WTC11 (cell line): Measurements from ENCODE around the gene OGFOD1. TPM values are rescaled to one million over a fixed set of nuclear protein-coding genes. Genes with fewer than 3 reads are reported as not detected.

ENCODE experiments used
- ATAC-seq: fragments of 200-7000 bp; cut with Tn5 transposase; 2 replicates; pipeline ENCODE4 v1.10.0; 2021; ENCODE audit warnings: mild to moderate bottlenecking, moderate library complexity
- CTCF ChIA-PET: fragments of 300-600 bp; sonication (Branson Sonifier 250); formaldehyde crosslinking; loops from one replicate; lab custom pipeline; 2021; ENCODE audit warnings: antibody characterized with exemption; lab: Charles Lee
- POLR2A ChIA-PET: fragments of 350-600 bp; sonication (Branson Sonifier 250); formaldehyde crosslinking; loops from one replicate; lab custom pipeline; 2021; ENCODE audit warnings: antibody characterized with exemption; lab: Charles Lee
- DNase-seq: peaks from one replicate; pipeline ENCODE4 v3.0.0; 2021; ENCODE audit warnings: low spot score
- H3K27ac Mint-ChIP-seq: 2 replicates; pipeline ENCODE4 v1.8.0; 2021; ENCODE audit warnings: mixed read lengths
- H3K27me3 Mint-ChIP-seq: 2 replicates; pipeline ENCODE4 v1.8.0; 2021; ENCODE audit warnings: low read depth, mild to moderate bottlenecking, moderate library complexity, mixed read lengths
- H3K36me3 Mint-ChIP-seq: 2 replicates; pipeline ENCODE4 v1.8.0; 2021; ENCODE audit warnings: mixed read lengths
- H3K4me1 Mint-ChIP-seq: 2 replicates; pipeline ENCODE4 v1.8.0; 2022; ENCODE audit warnings: mixed read lengths
- H3K4me3 Mint-ChIP-seq: 2 replicates; pipeline ENCODE4 v1.8.0; 2021; ENCODE audit warnings: mild to moderate bottlenecking, moderate library complexity, mixed read lengths
- H3K9me3 Mint-ChIP-seq: 2 replicates; pipeline ENCODE4 v1.8.0; 2021; ENCODE audit warnings: mixed read lengths
- ESRRA ChIP-seq: sonication (generic); formaldehyde crosslinking; IDR thresholded peaks from 2 replicates; pipeline ENCODE4 v1.8.1; 2022; ENCODE audit warnings: mild to moderate bottlenecking, missing genetic modification reagents, borderline replicate concordance
- FOXP1 ChIP-seq: sonication (generic); formaldehyde crosslinking; IDR thresholded peaks from 2 replicates; pipeline ENCODE4 v1.8.0; 2022; ENCODE audit warnings: missing genetic modification reagents, mild to moderate bottlenecking, moderate library complexity, borderline replicate concordance
- GTF2I ChIP-seq: fragments of 250-450 bp; sonication (Bioruptor Pico); conservative IDR thresholded peaks from 2 replicates; pipeline ENCODE4 v1.4.0; 2021; ENCODE audit warnings: mild to moderate bottlenecking
- HMGA2 ChIP-seq: fragments of 250-450 bp; sonication (Bioruptor Pico); IDR thresholded peaks from 2 replicates; pipeline ENCODE4 v1.4.0; 2021; ENCODE audit warnings: mild to moderate bottlenecking, moderate library complexity
- MXD4 ChIP-seq: fragments of 250-450 bp; sonication (Bioruptor Pico); IDR thresholded peaks from 2 replicates; pipeline ENCODE4 v1.8.0; 2021; ENCODE audit warnings: mild to moderate bottlenecking, moderate library complexity, borderline replicate concordance
- NR1H2 ChIP-seq: sonication (generic); formaldehyde crosslinking; IDR thresholded peaks from 2 replicates; pipeline ENCODE4 v1.9.0; 2021; ENCODE audit warnings: mild to moderate bottlenecking, moderate library complexity, missing genetic modification reagents
- SOX15 ChIP-seq: fragments of 250-450 bp; sonication (Bioruptor Pico); IDR thresholded peaks from 2 replicates; pipeline ENCODE4 v1.9.0; 2021; ENCODE audit warnings: mild to moderate bottlenecking
- ZNF219 ChIP-seq: sonication (generic); formaldehyde crosslinking; IDR thresholded peaks from 2 replicates; pipeline ENCODE4 v1.8.0; 2023; ENCODE audit warnings: missing genetic modification reagents, mild to moderate bottlenecking, borderline replicate concordance
- ZNF423 ChIP-seq: fragments of 250-450 bp; sonication (Bioruptor Pico); IDR thresholded peaks from 2 replicates; pipeline ENCODE4 v2.1.2; 2022; ENCODE audit warnings: mild to moderate bottlenecking, moderate library complexity
- ZNF671 ChIP-seq: fragments of 250-450 bp; sonication (Bioruptor Pico); IDR thresholded peaks from 2 replicates; pipeline ENCODE4 v1.8.0; 2021; ENCODE audit warnings: mild to moderate bottlenecking
- total RNA-seq: library from RNA; stranded (reverse); gene quantifications from 3 replicates; pipeline ENCODE4 v1.2.3, GENCODE V29; 2021
- TF ChIP-seq, protein P1 (sequence below): sonication (generic); formaldehyde crosslinking; IDR thresholded peaks from 2 replicates; pipeline ENCODE4 v1.8.1; 2023; ENCODE audit warnings: mild to moderate bottlenecking, moderate library complexity, missing genetic modification reagents
- TF ChIP-seq, protein P2 (sequence below): fragments of 250-450 bp; sonication (Bioruptor Pico); IDR thresholded peaks from 2 replicates; pipeline ENCODE4 v1.9.0; 2021; ENCODE audit warnings: mild to moderate bottlenecking
- TF ChIP-seq, protein P3 (sequence below): fragments of 250-450 bp; sonication (Bioruptor Pico); IDR thresholded peaks from 2 replicates; pipeline ENCODE4 v1.9.0; 2021; ENCODE audit warnings: moderate library complexity, mild to moderate bottlenecking, inconsistent platforms, borderline replicate concordance
- TF ChIP-seq, protein P4 (sequence below): sonication (generic); formaldehyde crosslinking; IDR thresholded peaks from 2 replicates; pipeline ENCODE4 v1.8.0; 2022; ENCODE audit warnings: mild to moderate bottlenecking, missing genetic modification reagents
- TF ChIP-seq, protein P5 (sequence below): sonication (generic); formaldehyde crosslinking; conservative IDR thresholded peaks from 2 replicates; pipeline ENCODE4 v1.8.1; 2023; ENCODE audit warnings: mild to moderate bottlenecking, low read depth, missing genetic modification reagents, moderate library complexity
- TF ChIP-seq, protein P6 (sequence below): sonication (generic); formaldehyde crosslinking; conservative IDR thresholded peaks from 2 replicates; pipeline ENCODE4 v1.8.1; 2022; ENCODE audit warnings: mild to moderate bottlenecking, missing genetic modification reagents
- TF ChIP-seq, protein P7 (sequence below): sonication (generic); formaldehyde crosslinking; IDR thresholded peaks from 2 replicates; pipeline ENCODE4 v1.8.1; 2022; ENCODE audit warnings: mild to moderate bottlenecking, moderate library complexity, missing genetic modification reagents
- TF ChIP-seq, protein P8 (sequence below): sonication (generic); formaldehyde crosslinking; IDR thresholded peaks from 2 replicates; pipeline ENCODE4 v1.8.1; 2022; ENCODE audit warnings: low read depth, mild to moderate bottlenecking, moderate library complexity, missing genetic modification reagents, borderline replicate concordance

OGFOD1 gene
- total RNA-seq, 1 experiment from 2014 or later, result 50.5 TPM

DNA sequence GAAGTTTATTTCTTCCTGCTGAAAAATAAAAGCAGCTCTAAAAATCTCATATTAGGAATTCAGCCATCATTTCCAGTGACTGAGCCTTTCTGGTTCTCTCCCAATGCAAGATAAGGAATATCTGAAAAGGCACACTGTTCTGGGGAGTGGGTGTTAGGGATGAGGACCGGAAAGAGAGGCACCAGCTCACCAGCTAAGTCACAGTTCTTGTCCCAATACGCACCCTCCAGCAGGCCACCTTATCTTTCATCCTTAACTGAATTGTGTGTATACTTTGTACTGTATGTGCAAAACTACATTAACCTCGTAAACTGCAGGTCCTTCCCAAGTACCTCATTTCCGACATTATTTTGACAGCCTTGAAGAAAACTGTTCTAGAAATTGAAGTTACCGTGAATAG is 37.0 kb upstream of the OGFOD1 start:
- no peak for ATAC-seq
- Mint-ChIP-seq H3K36me3 (peaks cover 14% of the 10 kb centered on the region), H3K9me3 (0 out of 2 replicates have a peak, but pooled peaks cover 7% of the 10 kb centered on the region), H3K27me3 (no peaks in the 10 kb centered on the region), H3K4me3 (no peak overlapping the region), H3K27ac (no peak overlapping the region), H3K4me1 (peaks cover 17% of the 10 kb centered on the region)
- ChIA-PET CTCF (interaction anchor here (1.9 kb wide), 1 partner anchor 13 kb away, joined by 6 read pairs; no protein-coding TSS in a partner anchor), POLR2A (no interaction called here)
- TF ChIP-seq ESRRA (CRISPR knock-in tag), result no peak
- TF ChIP-seq NR1H2 (CRISPR knock-in tag), result no peak
- no peak for TF ChIP-seq GTF2I (CRISPR knock-in tag)
- TF ChIP-seq, protein P1, sequence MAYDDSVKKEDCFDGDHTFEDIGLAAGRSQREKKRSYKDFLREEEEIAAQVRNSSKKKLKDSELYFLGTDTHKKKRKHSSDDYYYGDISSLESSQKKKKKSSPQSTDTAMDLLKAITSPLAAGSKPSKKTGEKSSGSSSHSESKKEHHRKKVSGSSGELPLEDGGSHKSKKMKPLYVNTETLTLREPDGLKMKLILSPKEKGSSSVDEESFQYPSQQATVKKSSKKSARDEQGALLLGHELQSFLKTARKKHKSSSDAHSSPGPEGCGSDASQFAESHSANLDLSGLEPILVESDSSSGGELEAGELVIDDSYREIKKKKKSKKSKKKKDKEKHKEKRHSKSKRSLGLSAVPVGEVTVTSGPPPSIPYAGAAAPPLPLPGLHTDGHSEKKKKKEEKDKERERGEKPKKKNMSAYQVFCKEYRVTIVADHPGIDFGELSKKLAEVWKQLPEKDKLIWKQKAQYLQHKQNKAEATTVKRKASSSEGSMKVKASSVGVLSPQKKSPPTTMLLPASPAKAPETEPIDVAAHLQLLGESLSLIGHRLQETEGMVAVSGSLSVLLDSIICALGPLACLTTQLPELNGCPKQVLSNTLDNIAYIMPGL (CRISPR knock-in tag), result no peak
- no peak for TF ChIP-seq FOXP1
- TF ChIP-seq, protein P2, sequence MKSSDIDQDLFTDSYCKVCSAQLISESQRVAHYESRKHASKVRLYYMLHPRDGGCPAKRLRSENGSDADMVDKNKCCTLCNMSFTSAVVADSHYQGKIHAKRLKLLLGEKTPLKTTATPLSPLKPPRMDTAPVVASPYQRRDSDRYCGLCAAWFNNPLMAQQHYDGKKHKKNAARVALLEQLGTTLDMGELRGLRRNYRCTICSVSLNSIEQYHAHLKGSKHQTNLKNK (CRISPR knock-in tag), result no peak
- TF ChIP-seq, protein P3, sequence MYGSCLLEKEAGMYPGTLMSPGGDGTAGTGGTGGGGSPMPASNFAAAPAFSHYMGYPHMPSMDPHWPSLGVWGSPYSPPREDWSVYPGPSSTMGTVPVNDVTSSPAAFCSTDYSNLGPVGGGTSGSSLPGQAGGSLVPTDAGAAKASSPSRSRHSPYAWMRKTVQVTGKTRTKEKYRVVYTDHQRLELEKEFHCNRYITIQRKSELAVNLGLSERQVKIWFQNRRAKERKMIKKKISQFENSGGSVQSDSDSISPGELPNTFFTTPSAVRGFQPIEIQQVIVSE (CRISPR knock-in tag), result no peak
- TF ChIP-seq, protein P4, sequence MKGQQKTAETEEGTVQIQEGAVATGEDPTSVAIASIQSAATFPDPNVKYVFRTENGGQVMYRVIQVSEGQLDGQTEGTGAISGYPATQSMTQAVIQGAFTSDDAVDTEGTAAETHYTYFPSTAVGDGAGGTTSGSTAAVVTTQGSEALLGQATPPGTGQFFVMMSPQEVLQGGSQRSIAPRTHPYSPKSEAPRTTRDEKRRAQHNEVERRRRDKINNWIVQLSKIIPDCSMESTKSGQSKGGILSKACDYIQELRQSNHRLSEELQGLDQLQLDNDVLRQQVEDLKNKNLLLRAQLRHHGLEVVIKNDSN, result no peak
- no peak for TF ChIP-seq ZNF671 (CRISPR knock-in tag)
- TF ChIP-seq, protein P5, sequence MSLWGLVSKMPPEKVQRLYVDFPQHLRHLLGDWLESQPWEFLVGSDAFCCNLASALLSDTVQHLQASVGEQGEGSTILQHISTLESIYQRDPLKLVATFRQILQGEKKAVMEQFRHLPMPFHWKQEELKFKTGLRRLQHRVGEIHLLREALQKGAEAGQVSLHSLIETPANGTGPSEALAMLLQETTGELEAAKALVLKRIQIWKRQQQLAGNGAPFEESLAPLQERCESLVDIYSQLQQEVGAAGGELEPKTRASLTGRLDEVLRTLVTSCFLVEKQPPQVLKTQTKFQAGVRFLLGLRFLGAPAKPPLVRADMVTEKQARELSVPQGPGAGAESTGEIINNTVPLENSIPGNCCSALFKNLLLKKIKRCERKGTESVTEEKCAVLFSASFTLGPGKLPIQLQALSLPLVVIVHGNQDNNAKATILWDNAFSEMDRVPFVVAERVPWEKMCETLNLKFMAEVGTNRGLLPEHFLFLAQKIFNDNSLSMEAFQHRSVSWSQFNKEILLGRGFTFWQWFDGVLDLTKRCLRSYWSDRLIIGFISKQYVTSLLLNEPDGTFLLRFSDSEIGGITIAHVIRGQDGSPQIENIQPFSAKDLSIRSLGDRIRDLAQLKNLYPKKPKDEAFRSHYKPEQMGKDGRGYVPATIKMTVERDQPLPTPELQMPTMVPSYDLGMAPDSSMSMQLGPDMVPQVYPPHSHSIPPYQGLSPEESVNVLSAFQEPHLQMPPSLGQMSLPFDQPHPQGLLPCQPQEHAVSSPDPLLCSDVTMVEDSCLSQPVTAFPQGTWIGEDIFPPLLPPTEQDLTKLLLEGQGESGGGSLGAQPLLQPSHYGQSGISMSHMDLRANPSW (CRISPR knock-in tag), result no peak
- TF ChIP-seq, protein P6, sequence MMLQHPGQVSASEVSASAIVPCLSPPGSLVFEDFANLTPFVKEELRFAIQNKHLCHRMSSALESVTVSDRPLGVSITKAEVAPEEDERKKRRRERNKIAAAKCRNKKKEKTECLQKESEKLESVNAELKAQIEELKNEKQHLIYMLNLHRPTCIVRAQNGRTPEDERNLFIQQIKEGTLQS (CRISPR knock-in tag), result no peak
- no peak for TF ChIP-seq MXD4
- no peak for TF ChIP-seq ZNF423 (CRISPR knock-in tag)
- TF ChIP-seq SOX15 (CRISPR knock-in tag), result no peak
- no peak for TF ChIP-seq HMGA2
- TF ChIP-seq ZNF219 (CRISPR knock-in tag), result no peak
- TF ChIP-seq, protein P7, sequence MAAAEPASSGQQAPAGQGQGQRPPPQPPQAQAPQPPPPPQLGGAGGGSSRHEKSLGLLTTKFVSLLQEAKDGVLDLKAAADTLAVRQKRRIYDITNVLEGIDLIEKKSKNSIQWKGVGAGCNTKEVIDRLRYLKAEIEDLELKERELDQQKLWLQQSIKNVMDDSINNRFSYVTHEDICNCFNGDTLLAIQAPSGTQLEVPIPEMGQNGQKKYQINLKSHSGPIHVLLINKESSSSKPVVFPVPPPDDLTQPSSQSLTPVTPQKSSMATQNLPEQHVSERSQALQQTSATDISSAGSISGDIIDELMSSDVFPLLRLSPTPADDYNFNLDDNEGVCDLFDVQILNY (CRISPR knock-in tag), result no peak
- TF ChIP-seq, protein P8, sequence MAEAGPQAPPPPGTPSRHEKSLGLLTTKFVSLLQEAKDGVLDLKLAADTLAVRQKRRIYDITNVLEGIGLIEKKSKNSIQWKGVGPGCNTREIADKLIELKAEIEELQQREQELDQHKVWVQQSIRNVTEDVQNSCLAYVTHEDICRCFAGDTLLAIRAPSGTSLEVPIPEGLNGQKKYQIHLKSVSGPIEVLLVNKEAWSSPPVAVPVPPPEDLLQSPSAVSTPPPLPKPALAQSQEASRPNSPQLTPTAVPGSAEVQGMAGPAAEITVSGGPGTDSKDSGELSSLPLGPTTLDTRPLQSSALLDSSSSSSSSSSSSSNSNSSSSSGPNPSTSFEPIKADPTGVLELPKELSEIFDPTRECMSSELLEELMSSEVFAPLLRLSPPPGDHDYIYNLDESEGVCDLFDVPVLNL (CRISPR knock-in tag), result no peak
- no peak for DNase-seq
